HG03060 (cell line): ENCODE data around the gene NONO.
"Not testable (repeated sequence)": the region's sequence is repeated elsewhere in the genome, so short reads cannot be mapped to it uniquely, and the experiment has no call there.

Source experiments
- ATAC-seq: cut with Tn5 transposase; IDR thresholded peaks from one replicate; pipeline ENCODE4 v1.9.1; 2021; ENCODE audit warnings: low read depth, moderate number of reproducible peaks; ENCODE audit not compliant: unreplicated experiment

The NONO gene

GRCh38 chrX:71282514-71283402, 677 bp upstream of the NONO start:
- peak; percentile 15 for ATAC-seq

- ATAC-seq = no peak
Measured at GRCh38 chrX:71285929-71286328, 2.5 kb downstream of the NONO start.

- ATAC-seq = no peak
Measured at GRCh38 chrX:71291381-71291780, 7.9 kb downstream of the NONO start.

- no peak for ATAC-seq
Measured at GRCh38 chrX:71292669-71293365, 9.4 kb downstream of the NONO start.

DNA sequence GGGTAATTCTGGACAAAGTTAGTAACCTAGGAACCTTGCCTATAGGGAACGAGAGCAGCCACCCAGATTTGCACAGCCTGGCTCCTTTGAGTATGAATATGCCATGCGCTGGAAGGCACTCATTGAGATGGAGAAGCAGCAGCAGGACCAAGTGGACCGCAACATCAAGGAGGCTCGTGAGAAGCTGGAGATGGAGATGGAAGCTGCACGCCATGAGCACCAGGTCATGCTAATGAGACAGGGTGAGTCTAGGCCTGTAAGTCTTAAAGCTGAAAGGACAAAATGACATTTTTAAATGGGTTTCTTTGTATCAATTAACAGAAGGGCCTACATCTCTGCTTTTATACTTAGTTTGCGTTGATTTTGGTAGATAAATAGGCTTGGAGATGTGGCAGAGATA, 13.4 kb downstream of the NONO start:
- no peak for ATAC-seq

DNA sequence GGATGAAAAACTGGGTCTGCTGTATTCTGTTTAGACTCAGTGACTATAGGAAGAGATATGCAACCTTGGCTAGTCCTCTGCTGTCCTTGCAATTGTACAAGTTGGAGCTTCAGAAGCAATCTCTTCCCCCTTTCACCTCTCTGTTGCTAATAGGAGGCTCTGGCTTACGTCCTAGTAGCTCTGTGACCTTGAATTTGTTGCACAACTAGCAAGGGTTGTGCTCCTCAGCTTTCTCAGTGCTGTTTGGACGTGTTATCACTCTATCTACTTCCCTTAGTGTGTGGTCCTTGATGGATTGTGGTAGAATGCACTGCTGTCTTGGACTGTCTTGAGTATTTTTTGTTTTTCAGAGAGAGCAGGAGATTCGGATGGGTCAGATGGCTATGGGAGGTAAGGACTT, 14.7 kb downstream of the NONO start:
- ATAC-seq = no peak

DNA sequence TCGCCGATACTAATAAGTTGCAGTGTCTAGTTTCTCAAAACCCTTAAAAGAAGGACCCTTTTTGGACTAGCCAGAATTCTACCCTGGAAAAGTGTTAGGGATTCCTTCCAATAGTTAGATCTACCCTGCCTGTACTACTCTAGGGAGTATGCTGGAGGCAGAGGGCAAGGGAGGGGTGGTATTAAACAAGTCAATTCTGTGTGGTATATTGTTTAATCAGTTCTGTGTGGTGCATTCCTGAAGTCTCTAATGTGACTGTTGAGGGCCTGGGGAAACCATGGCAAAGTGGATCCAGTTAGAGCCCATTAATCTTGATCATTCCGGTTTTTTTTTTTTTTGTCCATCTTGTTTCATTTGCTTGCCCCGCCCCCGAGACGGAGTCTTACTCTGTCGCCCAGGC, 16.6 kb downstream of the NONO start:
- not testable (repeated sequence) for ATAC-seq

- not testable (repeated sequence) for ATAC-seq
Measured at GRCh38 chrX:71300495-71300894, 17.1 kb downstream of the NONO start.

DNA sequence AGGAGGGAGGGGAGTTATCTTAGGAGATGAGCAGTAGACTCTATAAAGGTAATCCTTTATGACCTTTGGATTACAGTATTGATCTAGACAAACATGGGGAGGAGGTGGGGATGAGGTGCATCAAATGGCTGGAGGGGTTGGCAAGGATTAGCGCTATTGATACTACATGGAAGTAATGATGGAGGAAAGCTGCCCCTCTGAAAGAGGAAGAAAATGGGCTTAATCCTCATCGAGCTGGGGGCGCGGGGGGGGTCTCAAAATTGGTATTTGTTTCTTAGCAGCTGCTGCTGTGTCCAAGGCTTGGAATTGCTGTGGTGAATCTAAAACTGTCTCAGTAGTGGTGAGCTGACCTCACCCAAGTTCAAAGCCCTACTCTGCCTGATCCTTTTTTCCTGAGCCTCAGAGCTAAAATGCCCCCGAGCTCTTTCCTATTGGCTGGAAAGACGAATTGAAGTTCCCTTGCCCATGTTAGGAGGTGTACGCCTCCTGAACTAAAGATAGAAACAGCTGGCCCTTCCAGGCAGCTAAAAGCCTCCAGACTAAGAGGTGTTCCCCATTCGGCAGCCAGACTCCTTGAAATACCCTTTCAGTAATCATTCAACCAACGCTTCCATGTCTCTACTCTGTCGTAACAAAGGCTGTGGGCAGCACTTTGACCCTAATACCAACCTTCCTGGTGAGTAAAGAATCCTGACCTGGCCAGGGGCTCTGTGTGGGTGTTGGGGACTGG, 17.9 kb downstream of the NONO start, which contains the start of gene ITGB1BP2:
Gene ITGB1BP2, plus strand, starts transcription at position 556 of the 730 bp plus-strand sequence. Its CDS starts 57 bp downstream, at position 613.
- ATAC-seq = no peak

DNA sequence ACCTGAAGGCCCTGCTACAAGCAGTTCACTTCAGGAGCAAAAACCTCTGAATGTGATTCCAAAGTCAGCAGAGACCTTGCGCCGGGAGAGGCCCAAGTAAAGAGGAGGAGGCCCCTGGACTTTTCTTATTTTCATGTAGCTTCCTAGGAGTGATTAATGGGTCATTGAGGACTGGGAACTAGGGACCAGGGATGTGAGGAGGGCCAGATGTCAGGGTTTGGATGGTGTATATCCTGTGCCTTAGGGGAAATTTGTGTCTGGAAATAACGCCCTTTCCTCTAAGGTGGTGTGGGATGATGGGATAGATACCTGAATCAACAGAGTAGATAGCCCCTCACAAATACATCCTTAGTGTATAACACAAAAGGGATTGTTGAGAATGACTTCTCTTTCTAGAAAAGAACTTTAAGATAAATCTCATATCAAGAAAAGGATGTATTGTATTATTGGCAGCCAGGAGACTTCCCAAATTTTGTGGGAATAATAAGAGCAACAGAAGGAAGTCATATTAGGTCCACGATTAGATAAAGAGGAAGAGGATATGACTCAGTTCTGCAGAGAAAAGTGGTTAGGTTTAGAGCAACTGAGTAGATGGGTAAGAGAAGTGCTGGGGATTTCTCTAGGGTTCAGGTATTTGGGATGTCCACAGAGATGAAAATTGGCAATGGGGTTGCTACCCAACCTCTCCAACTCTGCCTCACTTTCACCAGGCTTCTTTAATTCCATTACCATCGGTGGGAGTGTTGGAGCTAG, 19.2 kb downstream of the NONO start:
- no peak for ATAC-seq

DNA sequence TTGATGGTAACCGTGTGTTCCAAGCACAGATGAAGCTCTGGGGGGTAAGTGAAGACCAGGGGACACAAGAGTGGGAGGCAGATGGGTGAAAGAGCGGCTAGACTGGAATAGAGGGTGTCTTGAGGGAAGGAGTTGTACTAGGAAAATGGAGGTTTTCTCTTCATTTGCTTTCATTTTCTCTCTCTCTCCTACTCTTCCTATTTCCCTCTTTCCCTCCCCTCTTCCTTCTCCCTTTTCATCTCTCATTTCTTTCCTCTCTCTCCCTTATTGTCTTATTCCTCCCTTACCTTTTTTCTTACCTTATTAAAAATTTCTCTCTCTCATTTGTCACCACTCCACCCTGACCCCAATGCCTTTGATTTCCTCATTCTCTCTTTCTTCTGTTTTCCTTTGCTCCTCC, 21.1 kb downstream of the NONO start:
- no peak for ATAC-seq

DNA sequence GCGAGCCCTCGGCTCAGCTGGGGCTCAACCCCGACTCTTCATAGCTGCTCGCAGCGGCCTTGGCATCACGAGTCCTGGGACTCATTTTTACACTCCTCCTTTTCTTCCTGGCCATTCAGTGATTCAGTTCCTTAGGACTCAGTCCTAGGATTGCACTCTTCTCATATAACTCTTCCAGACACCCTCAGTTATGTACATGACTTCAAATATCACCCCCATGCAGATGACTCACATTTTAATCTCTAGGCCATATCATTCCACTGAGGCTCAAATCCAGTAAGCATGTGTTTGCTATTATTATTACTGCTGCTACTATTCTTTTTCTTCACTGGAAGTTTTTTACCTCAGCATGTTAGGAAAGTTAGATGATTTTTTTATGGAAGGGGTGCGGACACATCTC, 32.5 kb downstream of the NONO start:
- ATAC-seq = no peak

GRCh38 chrX:71316959-71317358, 33.5 kb downstream of the NONO start:
- ATAC-seq = not testable (repeated sequence)

GRCh38 chrX:71320126-71320525, 36.7 kb downstream of the NONO start:
- ATAC-seq = no peak

- ATAC-seq = no peak
Measured at GRCh38 chrX:71321731-71322130, 38.3 kb downstream of the NONO start.

- not testable (repeated sequence) for ATAC-seq
Measured at GRCh38 chrX:71324452-71324851, 41.0 kb downstream of the NONO start.

DNA sequence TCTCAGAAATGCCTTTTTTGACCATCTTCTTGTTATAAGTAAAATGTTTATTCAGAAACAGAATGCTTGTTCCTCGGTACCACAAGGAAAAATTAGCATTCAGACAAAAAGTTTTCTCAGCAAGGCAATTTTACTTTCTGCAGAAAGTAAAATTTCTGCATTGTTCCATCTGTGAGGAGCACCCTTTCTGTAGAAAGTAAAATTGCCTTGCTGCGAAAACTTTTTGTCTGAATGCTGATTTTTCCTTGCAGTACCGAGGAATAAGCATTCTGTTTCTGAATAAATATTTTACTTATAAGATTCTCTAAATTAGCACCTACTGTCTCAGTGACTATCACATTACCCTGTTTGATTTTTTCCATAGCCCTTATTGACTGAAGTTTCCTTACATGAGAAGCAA, 43.0 kb downstream of the NONO start:
- ATAC-seq = no peak

- ATAC-seq = not testable (repeated sequence)
Measured at GRCh38 chrX:71349151-71349665, 65.8 kb downstream of the NONO start.

DNA sequence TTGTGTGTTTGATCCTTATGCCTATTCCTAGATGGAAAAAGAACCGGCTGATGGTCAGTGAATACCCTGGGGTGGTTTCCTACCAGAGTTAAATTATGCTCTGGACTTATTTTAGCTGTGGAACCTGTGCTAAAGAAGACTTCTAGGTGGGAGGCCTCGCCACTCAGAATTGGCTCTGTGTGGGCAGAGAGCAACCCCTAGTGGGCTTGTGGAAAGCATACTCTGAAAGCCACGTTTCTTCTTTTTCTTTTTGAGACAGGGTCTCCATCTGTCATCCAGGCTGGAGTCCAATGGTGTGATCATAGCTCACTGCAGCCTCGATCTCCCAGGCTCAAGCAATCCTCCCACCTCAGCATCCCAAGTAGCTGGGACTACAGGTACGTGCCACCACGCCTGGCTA, 66.4 kb downstream of the NONO start:
- ATAC-seq = not testable (repeated sequence)
